IMR-90 (cell line): ENCODE results near the gene KDM4F. TPM values are rescaled to one million over a fixed set of nuclear protein-coding genes. Genes with fewer than 3 reads are reported as not detected.

Source experiments
- ATAC-seq: fragments of 200-7000 bp; cut with Tn5 transposase; 2 replicates; pipeline ENCODE4 v1.9.1; 2020; ENCODE audit warnings: low read depth, mild to moderate bottlenecking, moderate library complexity
- BruUV-seq: library from RNA; stranded (reverse); fragments of 400-500 nt; replicated peaks from 2 replicates; lab custom pipeline; 2021; lab: Mats Ljungman, UMichigan
- CTCF ChIA-PET: fragments of 300-600 bp; formaldehyde crosslinking; extraction: SDS; loops from one replicate; lab custom pipeline; 2021; ENCODE audit warnings: antibody characterized with exemption; lab: Yijun Ruan, JAX
- POLR2A ChIA-PET: fragments of 300-600 bp; sonication (Branson Sonifier 250); formaldehyde crosslinking; loops from one replicate; lab custom pipeline; 2022; ENCODE audit warnings: antibody characterized with exemption; ENCODE audit not compliant: unreplicated experiment; lab: Charles Lee
- DNase-seq: peaks from one replicate; pipeline ENCODE4 v3.0.0; 2013
- H2AFZ ChIP-seq: replicated peaks from 2 replicates; pipeline ENCODE3; 2013; ENCODE audit warnings: low read length, mild to moderate bottlenecking; ENCODE audit not compliant: poor library complexity
- H2AK5ac ChIP-seq: 2 replicates; pipeline ENCODE4 v1.6.1; 2013; ENCODE audit warnings: low read depth, low read length, inconsistent platforms
- H2AK9ac ChIP-seq: replicated peaks from 2 replicates; pipeline ENCODE3; 2013; ENCODE audit warnings: mild to moderate bottlenecking, low read depth, low read length, moderate library complexity; ENCODE audit not compliant: poor library complexity
- H2BK120ac ChIP-seq: 2 replicates; pipeline ENCODE4 v1.6.1; 2013; ENCODE audit warnings: low read depth, low read length, inconsistent platforms
- H2BK15ac ChIP-seq: 3 replicates; pipeline ENCODE4 v1.6.1; 2013; ENCODE audit warnings: low read depth, low read length, inconsistent platforms
- H2BK20ac ChIP-seq: 2 replicates; pipeline ENCODE4 v1.6.1; 2013; ENCODE audit warnings: low read depth, mild to moderate bottlenecking, inconsistent platforms, low read length, moderate library complexity
- H2BK5ac ChIP-seq: 2 replicates; pipeline ENCODE4 v1.6.1; 2013; ENCODE audit warnings: mild to moderate bottlenecking, low read depth, low read length, inconsistent platforms; ENCODE audit not compliant: poor library complexity, severe bottlenecking
- H3K14ac ChIP-seq: replicated peaks from 2 replicates; pipeline ENCODE4 v1.6.1; 2013; ENCODE audit warnings: low read depth, low read length, inconsistent platforms
- H3K18ac ChIP-seq: 2 replicates; pipeline ENCODE4 v1.6.1; 2013; ENCODE audit warnings: low read depth, low read length, control low read depth
- H3K23ac ChIP-seq: 2 replicates; pipeline ENCODE4 v1.6.1; 2013; ENCODE audit warnings: low read depth, low read length, inconsistent platforms
- H3K27ac ChIP-seq: 2 replicates; pipeline ENCODE4 v1.5.1; 2013; ENCODE audit warnings: mild to moderate bottlenecking, control low read depth, low read length; ENCODE audit not compliant: insufficient read depth
- H3K27me3 ChIP-seq: 2 replicates; pipeline ENCODE4 v1.6.1; 2013; ENCODE audit warnings: low read length; ENCODE audit not compliant: control insufficient read depth, insufficient read depth
- H3K36me3 ChIP-seq: 2 replicates; pipeline ENCODE4 v1.6.1; 2013; ENCODE audit warnings: low read length, mixed read lengths; ENCODE audit not compliant: control insufficient read depth, insufficient read depth
- H3K4ac ChIP-seq: 2 replicates; pipeline ENCODE4 v1.6.1; 2013; ENCODE audit warnings: low read depth, low read length, inconsistent platforms
- H3K4me1 ChIP-seq: 2 replicates; pipeline ENCODE4 v1.6.1; 2013; ENCODE audit warnings: low read length, mixed read lengths; ENCODE audit not compliant: control insufficient read depth, insufficient read depth
- H3K4me2 ChIP-seq: 2 replicates; pipeline ENCODE4 v1.6.1; 2013; ENCODE audit warnings: low read depth, mild to moderate bottlenecking, control low read depth, low read length, moderate library complexity
- H3K4me3 ChIP-seq: 2 replicates; pipeline ENCODE4 v1.5.1; 2013; ENCODE audit warnings: low read depth, mild to moderate bottlenecking, control low read depth, low read length, moderate library complexity; ENCODE audit not compliant: insufficient read depth
- H3K56ac ChIP-seq: 2 replicates; pipeline ENCODE4 v1.6.1; 2013; ENCODE audit warnings: low read length, inconsistent platforms; ENCODE audit not compliant: insufficient read depth; ENCODE audit errors: extremely low read depth
- H3K79me1 ChIP-seq, 2 experiments: 2 replicates each; pipeline ENCODE4 v1.6.1; 2013; ENCODE audit warnings: low read length in 2 of 2, inconsistent platforms in 1 of 2, low read depth in 1 of 2
- H3K9ac ChIP-seq: 2 replicates; pipeline ENCODE4 v1.6.1; 2013; ENCODE audit warnings: low read depth, low read length, control low read depth
- H3K9me1 ChIP-seq: 2 replicates; pipeline ENCODE4 v1.6.1; 2013; ENCODE audit warnings: low read length, inconsistent platforms; ENCODE audit not compliant: insufficient read depth
- H3K9me3 ChIP-seq: 2 replicates; pipeline ENCODE4 v1.6.1; 2013; ENCODE audit warnings: low read length; ENCODE audit not compliant: control insufficient read depth, insufficient read depth
- H4K20me1 ChIP-seq: 2 replicates; pipeline ENCODE4 v1.6.1; 2013; ENCODE audit warnings: low read length, inconsistent platforms; ENCODE audit not compliant: insufficient read depth
- H4K5ac ChIP-seq: 2 replicates; pipeline ENCODE4 v1.6.1; 2013; ENCODE audit warnings: mild to moderate bottlenecking, low read depth, low read length, control low read depth
- H4K8ac ChIP-seq, 2 experiments: 2 replicates each; pipeline ENCODE4 v1.6.1; 2013; ENCODE audit warnings: low read depth in 2 of 2, low read length in 2 of 2, control low read depth in 1 of 2, inconsistent platforms in 1 of 2
- H4K91ac ChIP-seq: 2 replicates; pipeline ENCODE4 v1.6.1; 2013; ENCODE audit warnings: low read depth, low read length, inconsistent platforms; ENCODE audit not compliant: insufficient read depth
- BHLHE40 ChIP-seq: fragments of 150-350 bp; IDR thresholded peaks from 2 replicates; pipeline ENCODE4 v1.6.1; 2016; ENCODE audit warnings: mild to moderate bottlenecking, low read depth, low read length
- CEBPB ChIP-seq: IDR thresholded peaks from 2 replicates; pipeline ENCODE4 v1.6.1; 2012; ENCODE audit warnings: low read depth, low read length, improper control_type of control experiment
- CHD1 ChIP-seq: IDR thresholded peaks from 2 replicates; pipeline ENCODE4 v1.6.1; 2012; ENCODE audit warnings: low read depth, low read length, improper control_type of control experiment
- CTCF ChIP-seq: conservative IDR thresholded peaks from 2 replicates; pipeline ENCODE4 v1.5.1; 2012; ENCODE audit warnings: mild to moderate bottlenecking, low read depth, low read length, improper control_type of control experiment
- ELK1 ChIP-seq: fragments of 150-350 bp; IDR thresholded peaks from 2 replicates; pipeline ENCODE4 v1.6.1; 2016; ENCODE audit warnings: low read depth, mild to moderate bottlenecking, low read length, moderate library complexity, borderline replicate concordance
- FOS ChIP-seq: fragments of 150-350 bp; IDR thresholded peaks from 2 replicates; pipeline ENCODE4 v1.6.1; 2016; ENCODE audit warnings: low read depth, low read length
- MAFK ChIP-seq: IDR thresholded peaks from 2 replicates; pipeline ENCODE4 v1.6.1; 2012; ENCODE audit warnings: low read depth, low read length, improper control_type of control experiment
- MAZ ChIP-seq: IDR thresholded peaks from 2 replicates; pipeline ENCODE4 v1.6.1; 2012; ENCODE audit warnings: low read depth, mild to moderate bottlenecking, low read length, improper control_type of control experiment, moderate library complexity, borderline replicate concordance
- MXI1 ChIP-seq: IDR thresholded peaks from 2 replicates; pipeline ENCODE4 v1.6.1; 2012; ENCODE audit warnings: low read depth, mild to moderate bottlenecking, low read length, moderate library complexity, borderline replicate concordance
- NFE2L2 ChIP-seq: fragments of 150-350 bp; IDR thresholded peaks from 2 replicates; pipeline ENCODE4 v1.6.1; 2016; ENCODE audit warnings: low read depth, mild to moderate bottlenecking, low read length
- POLR2A ChIP-seq: IDR thresholded peaks from 2 replicates; pipeline ENCODE4 v1.6.1; 2012; ENCODE audit warnings: mild to moderate bottlenecking, low read depth, low read length
- RAD21 ChIP-seq: IDR thresholded peaks from 2 replicates; pipeline ENCODE4 v1.6.1; 2012; ENCODE audit warnings: low read length, improper control_type of control experiment
- RCOR1 ChIP-seq: IDR thresholded peaks from 2 replicates; pipeline ENCODE4 v1.6.1; 2012; ENCODE audit warnings: mild to moderate bottlenecking, low read length, improper control_type of control experiment; ENCODE audit not compliant: insufficient replicate concordance
- RFX5 ChIP-seq: IDR thresholded peaks from 2 replicates; pipeline ENCODE4 v1.8.0; 2012; ENCODE audit warnings: low read depth, mild to moderate bottlenecking, low read length, moderate library complexity
- SMC3 ChIP-seq: fragments of 150-350 bp; IDR thresholded peaks from 2 replicates; pipeline ENCODE4 v1.6.1; 2016; ENCODE audit warnings: low read depth, mild to moderate bottlenecking, antibody characterized with exemption, low read length, moderate library complexity
- USF2 ChIP-seq: fragments of 150-350 bp; IDR thresholded peaks from 2 replicates; pipeline ENCODE4 v1.6.1; 2017; ENCODE audit warnings: mild to moderate bottlenecking, antibody characterized with exemption, low read length, low read depth
- WGBS, 2 experiments: methylation state at CpG; one replicate each; pipeline versions ENCODE4 v1.1.5 to v1.1.7; 2013; ENCODE audit warnings: missing lambda C conversion rate in 2 of 2; ENCODE audit not compliant: insufficient read length in 1 of 2; ENCODE audit errors: extremely low coverage in 2 of 2; 5-methylcytosine and 5-hydroxymethylcytosine counted together
- dilution Hi-C: fragments of 300-500 bp; cut with HindIII; formaldehyde crosslinking; loops from one replicate; pipeline ENCODE4 v1.14.3; 2018; ENCODE audit warnings: low sequenced_read_pairs; ENCODE audit not compliant: unreplicated experiment
- in situ Hi-C: fragments of 300-500 bp; cut with MboI; formaldehyde crosslinking; loops from 3 replicates; pipeline ENCODE4 v1.14.3; 2019; ENCODE audit warnings: low sequenced_read_pairs, inconsistent platforms, mixed read lengths
- intact Hi-C: fragments of 100-400 bp; cut with micrococcal nuclease; formaldehyde crosslinking; loops from 2 replicates; pipeline ENCODE4 v1.10.0; 2022
- polyA plus RNA-seq, 3 experiments: library from polyadenylated mRNA; depleted of rRNA; stranded (reverse); fragments of >200 nt; gene quantifications; 2 replicates each; pipeline ENCODE4 v1.2.3, GENCODE V29; 2012; ENCODE audit warnings: low replicate concordance in 1 of 3
- total RNA-seq: library from RNA; depleted of rRNA; stranded (reverse); fragments of >200 nt; gene quantifications from 2 replicates; pipeline ENCODE4 v1.2.3, GENCODE V29; 2012

The KDM4F gene
- total and polyA plus RNA-seq, 2 of the 4 experiments (the other 2 are of a cell fraction): not detected

DNA sequence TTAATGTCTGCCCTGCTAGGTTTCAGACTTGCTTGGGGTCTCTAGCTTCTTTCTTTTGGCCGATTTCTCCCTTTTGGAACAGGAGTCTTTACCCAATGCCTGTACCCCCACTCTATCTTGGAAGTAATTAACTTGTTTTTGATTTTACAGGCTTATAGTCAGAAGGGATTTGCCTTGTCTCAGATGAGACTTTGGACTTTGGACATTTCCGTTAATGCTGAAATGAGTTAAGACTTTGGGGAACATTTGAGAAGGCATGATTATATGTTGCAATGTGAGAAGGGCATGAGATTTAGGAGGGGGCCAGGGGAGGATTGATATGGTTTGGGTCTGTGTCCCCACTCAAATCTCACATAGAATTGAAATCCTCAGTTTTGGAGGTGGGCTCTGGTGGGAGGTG lies 5.1 kb downstream of the KDM4F start:
- H4K8ac ChIP-seq: no peak overlapping the region
- H2AK9ac ChIP-seq: no peak overlapping the region
- H4K5ac ChIP-seq: no peak overlapping the region
- no peaks in the 10 kb centered on the region for H4K20me1 ChIP-seq
- H3K9me3 ChIP-seq: no peaks in the 10 kb centered on the region
- no peak overlapping the region for H2AFZ ChIP-seq
- H3K36me3 ChIP-seq: no peaks in the 10 kb centered on the region
- no peak overlapping the region for H3K14ac ChIP-seq
- no peaks in the 10 kb centered on the region for H3K4me1 ChIP-seq
- H3K56ac ChIP-seq: no peak overlapping the region
- no peak overlapping the region for H4K91ac ChIP-seq
- no peak overlapping the region for H3K4me2 ChIP-seq
- TF ChIP-seq RAD21 (no peak), MAZ (no peak), SMC3 (no peak), MAFK (no peak), USF2 (no peak), POLR2A (no peak), CHD1 (no peak), CEBPB (no peak), CTCF (no peak), BHLHE40 (no peak), RFX5 (no peak), FOS (no peak), MXI1 (no peak), ELK1 (no peak), NFE2L2 (no peak), RCOR1 (no peak)
- H3K9me1 ChIP-seq: 0 out of 2 replicates have a peak, but pooled peaks cover 3% of the 10 kb centered on the region
- dilution Hi-C loops: no loop called here
- H3K79me1 ChIP-seq: no peaks in the 10 kb centered on the region
- no peak overlapping the region for H3K27ac ChIP-seq
- H2BK15ac ChIP-seq: no peak overlapping the region
- no peak for DNase-seq
- in situ Hi-C loops: loop anchor here (25.0 kb wide), 1 partner anchor 1383 kb away; no protein-coding TSS in a partner anchor
- WGBS, 2 experiments: no CpG with 5 or more reads among the region's 2 CpGs
- H2BK20ac ChIP-seq: no peak overlapping the region
- H3K4me3 ChIP-seq: no peak overlapping the region
- H3K9ac ChIP-seq: no peak overlapping the region
- no peak overlapping the region for H2AK5ac ChIP-seq
- ATAC-seq: no peak
- H3K4ac ChIP-seq: no peak overlapping the region
- H2BK5ac ChIP-seq: no peak overlapping the region
- POLR2A ChIA-PET: no interaction called here
- H3K23ac ChIP-seq: no peak overlapping the region
- intact Hi-C loops: no loop called here
- H3K18ac ChIP-seq: no peak overlapping the region
- H2BK120ac ChIP-seq: no peak overlapping the region
- H3K27me3 ChIP-seq: peaks cover 9% of the 10 kb centered on the region
- CTCF ChIA-PET: no interaction called here
- BruUV-seq: no TSS peak
